Measurements from ENCODE around the gene SV2B. TPM values are rescaled to one million over a fixed set of nuclear protein-coding genes. Genes with fewer than 3 reads are reported as not detected.

Gene SV2B
- total and polyA plus RNA-seq, 9 of the 15 experiments (the other 6 are each of a cell fraction or from before 2014, with no cell fraction given) = 0.01 to 0.25 (median 0.11) TPM

DNA sequence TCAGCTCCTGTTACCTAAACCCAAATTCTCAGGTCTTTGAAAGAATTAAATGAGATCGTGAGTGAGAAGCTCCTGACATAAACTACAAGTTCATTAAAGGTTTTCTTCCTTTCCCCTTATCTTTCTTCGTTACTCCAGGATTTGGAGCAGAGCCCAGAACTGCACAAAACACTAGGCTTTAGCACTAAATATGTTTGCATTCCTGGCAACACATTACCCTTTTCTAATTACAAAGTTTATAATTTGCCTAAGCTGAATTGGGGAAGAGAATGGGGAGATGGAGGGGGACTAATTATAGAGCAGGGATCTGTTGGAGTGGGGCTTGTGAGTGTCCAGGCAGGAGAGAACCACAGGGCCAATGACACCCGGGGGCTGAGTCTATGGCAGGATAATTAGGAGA is 109.7 kb downstream of the SV2B start:
- no peak overlapping the region for H3K4me2 ChIP-seq (ENCODE audit: insufficient read depth, low read length)
- in situ Hi-C loops (cut with MboI) = no loop called here
- WGBS (ENCODE audit: insufficient coverage, low coverage, missing lambda C conversion rate) = 0% methylated on average over 3 of the region's 3 CpGs
- H3K79me2 ChIP-seq (ENCODE audit: control insufficient read depth, insufficient read depth, low read length) = no peaks in the 10 kb centered on the region
- DNase-seq (ENCODE audit: extremely low read depth in 1 of 4, low spot score in 3 of 4) (no peak), ATAC-seq (no peak), FAIRE-seq (no peak)
- H3K36me3 ChIP-seq (ENCODE audit: control insufficient read depth, insufficient read depth, low read length) = no peaks in the 10 kb centered on the region
- H3K4me3 ChIP-seq = no peak overlapping the region
- H3K27ac ChIP-seq (ENCODE audit: extremely low read depth, low read depth, low read length) = no peak overlapping the region
- no peaks in the 10 kb centered on the region for H3K4me1 ChIP-seq (replicated peaks in 1 of 2; ENCODE audit: control insufficient read depth in 2 of 2, insufficient read depth in 2 of 2, low read length in 2 of 2)
- no TSS peak for BruUV-seq (replicated peaks)
- TF ChIP-seq, protein P1, sequence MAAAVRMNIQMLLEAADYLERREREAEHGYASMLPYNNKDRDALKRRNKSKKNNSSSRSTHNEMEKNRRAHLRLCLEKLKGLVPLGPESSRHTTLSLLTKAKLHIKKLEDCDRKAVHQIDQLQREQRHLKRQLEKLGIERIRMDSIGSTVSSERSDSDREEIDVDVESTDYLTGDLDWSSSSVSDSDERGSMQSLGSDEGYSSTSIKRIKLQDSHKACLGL (CRISPR knock-in tag; IDR thresholded peaks at IDR 0.05; ENCODE audit: borderline replicate concordance, poor library complexity, severe bottlenecking) = no peak
- no peak for TF ChIP-seq HSF4 (CRISPR knock-in tag; IDR thresholded peaks at IDR 0.05; ENCODE audit: borderline replicate concordance)
- TF ChIP-seq NFIX (CRISPR knock-in tag; IDR thresholded peaks at IDR 0.05; ENCODE audit: low read depth) = no peak
- no peak for TF ChIP-seq TAF9B (IDR thresholded peaks at IDR 0.05; ENCODE audit: partially characterized antibody)
- no peak for TF ChIP-seq PTBP1 (IDR thresholded peaks at IDR 0.05; ENCODE audit: low read depth, low read length)
- no peak for TF ChIP-seq NFYB (IDR thresholded peaks at IDR 0.05; ENCODE audit: extremely low read depth, insufficient read length)
- no peak for TF ChIP-seq FUS (optimal IDR thresholded peaks at IDR 0.05; ENCODE audit: low read depth, low read length)
- TF ChIP-seq ZNF507 (tag; conservative IDR thresholded peaks at IDR 0.05) = no peak
- no peak for TF ChIP-seq IFI16 (CRISPR knock-in tag; IDR thresholded peaks at IDR 0.05)
- TF ChIP-seq, protein P2, sequence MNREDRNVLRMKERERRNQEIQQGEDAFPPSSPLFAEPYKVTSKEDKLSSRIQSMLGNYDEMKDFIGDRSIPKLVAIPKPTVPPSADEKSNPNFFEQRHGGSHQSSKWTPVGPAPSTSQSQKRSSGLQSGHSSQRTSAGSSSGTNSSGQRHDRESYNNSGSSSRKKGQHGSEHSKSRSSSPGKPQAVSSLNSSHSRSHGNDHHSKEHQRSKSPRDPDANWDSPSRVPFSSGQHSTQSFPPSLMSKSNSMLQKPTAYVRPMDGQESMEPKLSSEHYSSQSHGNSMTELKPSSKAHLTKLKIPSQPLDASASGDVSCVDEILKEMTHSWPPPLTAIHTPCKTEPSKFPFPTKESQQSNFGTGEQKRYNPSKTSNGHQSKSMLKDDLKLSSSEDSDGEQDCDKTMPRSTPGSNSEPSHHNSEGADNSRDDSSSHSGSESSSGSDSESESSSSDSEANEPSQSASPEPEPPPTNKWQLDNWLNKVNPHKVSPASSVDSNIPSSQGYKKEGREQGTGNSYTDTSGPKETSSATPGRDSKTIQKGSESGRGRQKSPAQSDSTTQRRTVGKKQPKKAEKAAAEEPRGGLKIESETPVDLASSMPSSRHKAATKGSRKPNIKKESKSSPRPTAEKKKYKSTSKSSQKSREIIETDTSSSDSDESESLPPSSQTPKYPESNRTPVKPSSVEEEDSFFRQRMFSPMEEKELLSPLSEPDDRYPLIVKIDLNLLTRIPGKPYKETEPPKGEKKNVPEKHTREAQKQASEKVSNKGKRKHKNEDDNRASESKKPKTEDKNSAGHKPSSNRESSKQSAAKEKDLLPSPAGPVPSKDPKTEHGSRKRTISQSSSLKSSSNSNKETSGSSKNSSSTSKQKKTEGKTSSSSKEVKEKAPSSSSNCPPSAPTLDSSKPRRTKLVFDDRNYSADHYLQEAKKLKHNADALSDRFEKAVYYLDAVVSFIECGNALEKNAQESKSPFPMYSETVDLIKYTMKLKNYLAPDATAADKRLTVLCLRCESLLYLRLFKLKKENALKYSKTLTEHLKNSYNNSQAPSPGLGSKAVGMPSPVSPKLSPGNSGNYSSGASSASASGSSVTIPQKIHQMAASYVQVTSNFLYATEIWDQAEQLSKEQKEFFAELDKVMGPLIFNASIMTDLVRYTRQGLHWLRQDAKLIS (CRISPR knock-in tag; IDR thresholded peaks at IDR 0.05) = no peak
- TF ChIP-seq KDM4B (IDR thresholded peaks at IDR 0.05; ENCODE audit: borderline replicate concordance in 2 of 2, low read depth in 1 of 2) = no peak
- TF ChIP-seq, protein P3, sequence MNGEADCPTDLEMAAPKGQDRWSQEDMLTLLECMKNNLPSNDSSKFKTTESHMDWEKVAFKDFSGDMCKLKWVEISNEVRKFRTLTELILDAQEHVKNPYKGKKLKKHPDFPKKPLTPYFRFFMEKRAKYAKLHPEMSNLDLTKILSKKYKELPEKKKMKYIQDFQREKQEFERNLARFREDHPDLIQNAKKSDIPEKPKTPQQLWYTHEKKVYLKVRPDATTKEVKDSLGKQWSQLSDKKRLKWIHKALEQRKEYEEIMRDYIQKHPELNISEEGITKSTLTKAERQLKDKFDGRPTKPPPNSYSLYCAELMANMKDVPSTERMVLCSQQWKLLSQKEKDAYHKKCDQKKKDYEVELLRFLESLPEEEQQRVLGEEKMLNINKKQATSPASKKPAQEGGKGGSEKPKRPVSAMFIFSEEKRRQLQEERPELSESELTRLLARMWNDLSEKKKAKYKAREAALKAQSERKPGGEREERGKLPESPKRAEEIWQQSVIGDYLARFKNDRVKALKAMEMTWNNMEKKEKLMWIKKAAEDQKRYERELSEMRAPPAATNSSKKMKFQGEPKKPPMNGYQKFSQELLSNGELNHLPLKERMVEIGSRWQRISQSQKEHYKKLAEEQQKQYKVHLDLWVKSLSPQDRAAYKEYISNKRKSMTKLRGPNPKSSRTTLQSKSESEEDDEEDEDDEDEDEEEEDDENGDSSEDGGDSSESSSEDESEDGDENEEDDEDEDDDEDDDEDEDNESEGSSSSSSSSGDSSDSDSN (IDR thresholded peaks at IDR 0.05; ENCODE audit: borderline replicate concordance in 1 of 2, low read depth in 2 of 2, low read length in 2 of 2) = no peak
- no peak for TF ChIP-seq ZNF354B (CRISPR knock-in tag; IDR thresholded peaks at IDR 0.05)
- no peak for TF ChIP-seq EHMT2 (IDR thresholded peaks at IDR 0.05)
- TF ChIP-seq, protein P4, sequence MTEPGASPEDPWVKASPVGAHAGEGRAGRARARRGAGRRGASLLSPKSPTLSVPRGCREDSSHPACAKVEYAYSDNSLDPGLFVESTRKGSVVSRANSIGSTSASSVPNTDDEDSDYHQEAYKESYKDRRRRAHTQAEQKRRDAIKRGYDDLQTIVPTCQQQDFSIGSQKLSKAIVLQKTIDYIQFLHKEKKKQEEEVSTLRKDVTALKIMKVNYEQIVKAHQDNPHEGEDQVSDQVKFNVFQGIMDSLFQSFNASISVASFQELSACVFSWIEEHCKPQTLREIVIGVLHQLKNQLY (CRISPR knock-in tag; conservative IDR thresholded peaks at IDR 0.05) = no peak
- no peak for TF ChIP-seq KDM5B (IDR thresholded peaks at IDR 0.05; ENCODE audit: insufficient replicate concordance, low read depth, low read length)
- ChIA-PET POLR2A (interaction anchor here (0.6 kb wide), 1 partner anchor 1843 kb away, joined by 3 read pairs; no protein-coding TSS in a partner anchor), CTCF (ENCODE audit: low intra/inter-chr PET ratio) (no interaction called here)
- no peaks in the 10 kb centered on the region for H3K9me3 ChIP-seq (replicated peaks; ENCODE audit: control insufficient read depth, insufficient read depth, low read depth, low read length)
- H3K27me3 ChIP-seq (ENCODE audit: control insufficient read depth in 2 of 2, insufficient read depth in 2 of 2, low read length in 2 of 2) = peaks cover 6 to 15% of the 10 kb centered on the region in 2 experiments; a peak in 4 of 5 replicates
- no peak overlapping the region for H2AFZ ChIP-seq (ENCODE audit: low read depth, low read length)
- intact Hi-C loops (cut with micrococcal nuclease) = no loop called here
- no peaks in the 10 kb centered on the region for H3K9me1 ChIP-seq (ENCODE audit: control insufficient read depth, insufficient read depth, low read length)
- H3K9ac ChIP-seq (ENCODE audit: insufficient read depth in 1 of 2, low read depth in 2 of 2, low read length in 2 of 2) = no peak overlapping the region
- no peaks in the 10 kb centered on the region for H4K20me1 ChIP-seq (replicated peaks; ENCODE audit: control insufficient read depth, insufficient read depth, low read length)

Measured in K562 (cell line).